Upper lobe of left lung (tissue), 6 donors: Measurements from ENCODE around the gene RASGRP3. TPM values are rescaled to one million over a fixed set of nuclear protein-coding genes. Genes with fewer than 3 reads are reported as not detected.

ENCODE experiments used
- ATAC-seq, 2 donors: fragments of 200-7000 bp; cut with Tn5 transposase; one replicate each; pipeline ENCODE4 v1.9.1; 2022; ENCODE audit warnings: mild to moderate bottlenecking in 2 of 2, moderate library complexity in 2 of 2; ENCODE audit not compliant: low FRiP score in 2 of 2
- DNase-seq, 2 donors: peaks; one replicate each; pipeline ENCODE4 v3.0.0-alpha.2; 2019 to 2020
- H3K27ac ChIP-seq, 4 donors: fragments of 200-600 bp; sonication (generic); one replicate each; pipeline ENCODE4 v1.5.1; 2016 to 2019
- H3K27me3 ChIP-seq, 4 donors: fragments of 200-600 bp; sonication (generic); one replicate each; pipeline ENCODE4 v1.5.1; 2017 to 2019
- H3K36me3 ChIP-seq, 4 donors: fragments of 200-600 bp; sonication (generic); one replicate each; pipeline ENCODE4 v1.5.1; 2016 to 2019
- H3K4me1 ChIP-seq, 4 donors: fragments of 200-600 bp; sonication (generic); one replicate each; pipeline ENCODE4 v1.5.1; 2018 to 2019
- H3K4me3 ChIP-seq, 4 donors: fragments of 200-600 bp; sonication (generic); one replicate each; pipeline ENCODE4 v1.5.1; 2017 to 2019; ENCODE audit warnings: mild to moderate bottlenecking in 2 of 4, moderate library complexity in 1 of 4
- H3K9me3 ChIP-seq, 4 donors: fragments of 200-600 bp; sonication (generic); one replicate each; pipeline ENCODE4 v1.5.1; 2018 to 2019
- EP300 ChIP-seq, 4 donors: sonication (generic); formaldehyde crosslinking; IDR thresholded peaks; one replicate each; pipeline ENCODE4 v1.5.1; 2017; ENCODE audit warnings: antibody characterized with exemption in 4 of 4, control low read depth in 2 of 4
- POLR2A ChIP-seq, 4 donors: fragments of 450-650 bp; IDR thresholded peaks; one replicate each; pipeline ENCODE4 v1.5.1; 2016 to 2017; ENCODE audit warnings: antibody characterized with exemption in 4 of 4, mild to moderate bottlenecking in 2 of 4
- POLR2AphosphoS5 ChIP-seq, 2 donors: sonication (generic); formaldehyde crosslinking; IDR thresholded peaks; one replicate each; pipeline ENCODE4 v1.5.1; 2017; ENCODE audit warnings: antibody characterized with exemption in 2 of 2
- WGBS, 2 donors: methylation state at CpG; one replicate each; pipeline ENCODE4 v1.1.5; 2017 to 2018; 5-methylcytosine and 5-hydroxymethylcytosine counted together
- total RNA-seq, 6 donors: library from RNA; depleted of rRNA in 4 of 6; stranded (reverse); fragments of >200 nt in 4 of 6; gene quantifications; one replicate each; pipeline versions ENCODE4 v1.1.0 to v1.2.1, GENCODE V29; 2016 to 2021
- TF ChIP-seq, protein P1 (sequence below), 6 experiments: fragments of 450-650 bp in 4 of 6; fragments of 200-600 bp in 2 of 6; sonication (generic) in 2 of 6; IDR thresholded peaks; one replicate each; pipeline ENCODE4 v1.5.1; 2016 to 2019; ENCODE audit warnings: antibody characterized with exemption in 6 of 6
- donor health status: DM: no; HTN: no; CAD: no; lungs with moderate emphysema.
- donor health status: DM: no; HTN: yes; CAD: no; lungs with severe emphysema.

RASGRP3 gene
- total RNA-seq, 6 donors from 2014 or later: 7.0 to 34.6 (median 14.1) TPM

DNA sequence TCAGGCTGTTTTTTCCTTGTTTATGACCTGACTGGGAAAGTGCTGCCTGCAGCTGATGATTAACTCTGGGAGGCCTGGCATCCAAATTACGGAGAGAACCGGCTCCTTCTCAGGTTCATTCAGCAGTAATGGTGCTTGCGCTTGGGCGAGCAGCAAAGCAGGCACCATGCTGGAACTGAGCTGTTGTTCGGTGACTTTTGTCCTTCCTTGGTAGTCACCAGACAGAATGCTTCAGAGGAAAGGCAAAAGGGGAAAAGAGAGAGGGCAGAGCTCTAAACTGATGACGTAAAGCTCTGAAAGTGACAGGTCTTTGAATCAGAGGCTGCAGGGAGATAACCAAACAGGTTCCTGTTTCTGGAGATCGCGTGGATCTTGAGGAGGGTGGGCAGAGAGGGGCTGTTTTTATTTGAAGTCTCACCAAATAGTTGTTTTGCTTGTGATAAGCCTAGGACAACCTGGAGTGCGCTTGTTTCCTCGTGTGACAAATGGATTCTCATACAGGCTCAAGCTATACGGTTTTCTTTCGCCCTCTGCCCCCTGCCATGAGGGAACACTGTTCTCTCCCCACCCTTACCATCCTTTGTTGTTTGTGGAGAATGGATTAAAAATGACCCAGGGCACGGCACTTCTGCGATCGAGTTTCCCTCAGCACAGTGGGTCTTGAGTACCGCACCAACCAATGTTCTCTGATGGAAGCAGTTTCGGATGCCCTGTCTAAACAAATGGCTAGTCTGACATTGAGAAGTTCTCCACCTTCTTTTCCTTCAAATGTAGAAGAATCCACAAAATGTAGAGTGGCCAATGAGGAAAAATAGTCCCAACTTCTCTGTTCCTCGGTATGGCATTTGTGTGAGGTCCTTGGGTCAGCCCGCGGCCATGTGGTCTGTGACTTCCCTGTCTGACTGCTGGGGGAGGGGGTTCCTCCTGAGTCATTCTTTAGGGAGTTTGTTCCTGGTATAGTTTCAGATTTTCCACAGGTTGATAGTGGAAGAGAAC, 1.3 kb downstream of the RASGRP3 start:
- DNase-seq: peak in 1 of 2 donors; percentile 72
- Histone ChIP-seq H3K27me3 (no peaks in the 10 kb centered on the region), H3K9me3 (no peaks in the 10 kb centered on the region), H3K27ac (peak overlapping the region; percentile 87 to 93 (median 90)), H3K4me1 (peaks cover 14 to 31% (median 19%) of the 10 kb centered on the region in 4 donors), H3K36me3 (peaks cover 0 to 3% (median 0%) of the 10 kb centered on the region in 4 donors), H3K4me3 (peak overlapping the region in 3 of 4 donors; percentile 60 to 70 (median 65))
- peak in 1 of 2 donors; percentile 28 for ATAC-seq
- 57% methylated on average over 20 of the region's 20 CpGs for WGBS, 2 donors
- TF ChIP-seq POLR2AphosphoS5 (IDR thresholded peaks at IDR 0.05) (peak in 1 of 2 donors; percentile 27), EP300 (IDR thresholded peaks at IDR 0.05) (no peak), POLR2A (IDR thresholded peaks at IDR 0.05) (peak in 1 of 4 donors; percentile 67)
- TF ChIP-seq, protein P1, sequence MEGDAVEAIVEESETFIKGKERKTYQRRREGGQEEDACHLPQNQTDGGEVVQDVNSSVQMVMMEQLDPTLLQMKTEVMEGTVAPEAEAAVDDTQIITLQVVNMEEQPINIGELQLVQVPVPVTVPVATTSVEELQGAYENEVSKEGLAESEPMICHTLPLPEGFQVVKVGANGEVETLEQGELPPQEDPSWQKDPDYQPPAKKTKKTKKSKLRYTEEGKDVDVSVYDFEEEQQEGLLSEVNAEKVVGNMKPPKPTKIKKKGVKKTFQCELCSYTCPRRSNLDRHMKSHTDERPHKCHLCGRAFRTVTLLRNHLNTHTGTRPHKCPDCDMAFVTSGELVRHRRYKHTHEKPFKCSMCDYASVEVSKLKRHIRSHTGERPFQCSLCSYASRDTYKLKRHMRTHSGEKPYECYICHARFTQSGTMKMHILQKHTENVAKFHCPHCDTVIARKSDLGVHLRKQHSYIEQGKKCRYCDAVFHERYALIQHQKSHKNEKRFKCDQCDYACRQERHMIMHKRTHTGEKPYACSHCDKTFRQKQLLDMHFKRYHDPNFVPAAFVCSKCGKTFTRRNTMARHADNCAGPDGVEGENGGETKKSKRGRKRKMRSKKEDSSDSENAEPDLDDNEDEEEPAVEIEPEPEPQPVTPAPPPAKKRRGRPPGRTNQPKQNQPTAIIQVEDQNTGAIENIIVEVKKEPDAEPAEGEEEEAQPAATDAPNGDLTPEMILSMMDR (IDR thresholded peaks at IDR 0.05): no peak

DNA sequence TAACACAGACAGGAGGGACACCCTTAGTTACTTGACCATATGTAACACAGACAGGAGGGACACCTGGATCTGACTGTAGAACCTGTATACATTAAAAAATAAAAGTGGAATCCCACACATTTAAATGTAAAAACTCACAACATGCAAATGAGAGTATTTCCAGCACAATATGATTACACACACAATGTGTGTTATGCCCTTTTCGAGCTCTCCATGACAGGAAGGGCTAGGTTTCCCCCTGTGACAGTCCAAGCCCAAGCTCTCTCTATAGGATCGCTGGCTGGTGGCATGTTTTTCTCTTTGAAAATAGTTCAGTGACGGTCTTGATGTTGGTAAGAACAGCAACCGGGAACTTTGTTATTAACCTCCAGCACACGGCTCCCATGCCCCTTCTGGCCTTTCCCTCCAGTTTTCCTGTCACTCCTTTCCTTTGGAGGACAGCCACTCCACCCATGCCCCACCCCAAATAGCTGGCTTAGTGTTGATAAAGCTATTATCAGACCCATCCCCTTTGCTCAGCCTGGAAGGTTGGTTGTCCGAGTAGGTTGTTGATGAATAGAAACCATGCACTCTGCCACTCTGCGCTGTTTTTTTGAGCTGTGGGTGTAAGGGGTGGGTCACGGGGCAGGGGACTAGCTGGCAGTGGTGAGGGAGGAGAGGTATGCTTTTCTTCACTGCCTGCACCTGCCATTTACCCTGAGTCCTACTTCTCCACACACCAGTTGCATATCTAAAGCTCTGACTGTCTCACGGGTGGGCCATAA, 2.7 kb downstream of the RASGRP3 start:
- Histone ChIP-seq H3K27ac (peak overlapping the region in 3 of 4 donors; percentile 37 to 62 (median 56)), H3K4me1 (peaks cover 14 to 31% (median 22%) of the 10 kb centered on the region in 4 donors), H3K9me3 (no peaks in the 10 kb centered on the region), H3K4me3 (no peak overlapping the region), H3K27me3 (no peaks in the 10 kb centered on the region), H3K36me3 (peaks cover 0 to 3% (median 0%) of the 10 kb centered on the region in 4 donors)
- DNase-seq: no peak
- ATAC-seq: no peak
- 59 to 63% methylated on average over 9 of the region's 9 CpGs for WGBS, 2 donors
- TF ChIP-seq, protein P1 (IDR thresholded peaks at IDR 0.05): no peak
- TF ChIP-seq POLR2A (IDR thresholded peaks at IDR 0.05): no peak
- no peak for TF ChIP-seq POLR2AphosphoS5 (IDR thresholded peaks at IDR 0.05)
- TF ChIP-seq EP300 (IDR thresholded peaks at IDR 0.05): no peak

DNA sequence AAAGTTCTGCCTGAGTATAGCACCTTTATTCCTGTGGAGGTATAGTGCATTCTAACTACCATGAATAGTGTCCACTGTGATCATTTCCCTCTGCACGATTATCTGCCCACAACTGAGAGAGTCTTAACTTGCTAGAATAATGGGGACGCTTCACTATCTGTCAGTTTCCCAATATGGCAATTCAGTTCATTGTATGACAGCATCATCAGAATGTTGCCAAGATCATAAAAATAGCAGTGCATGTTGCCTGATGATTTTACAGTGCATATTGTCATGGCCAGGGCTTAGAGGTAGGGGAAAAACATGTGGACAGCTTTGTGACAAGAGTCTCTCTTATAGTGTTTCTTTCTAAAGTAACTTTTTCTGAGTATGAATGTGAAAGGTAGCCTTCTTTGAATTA, 6.1 kb downstream of the RASGRP3 start:
- 71 to 85% methylated on average over 2 of the region's 2 CpGs for WGBS, 2 donors
- H3K4me1 ChIP-seq: peaks cover 6 to 22% (median 13%) of the 10 kb centered on the region in 4 donors
- ATAC-seq (no peak), DNase-seq (no peak)
- no peak overlapping the region for H3K27ac ChIP-seq
- H3K9me3 ChIP-seq: peaks cover 0 to 6% (median 0%) of the 10 kb centered on the region in 4 donors
- H3K27me3 ChIP-seq: no peaks in the 10 kb centered on the region
- H3K36me3 ChIP-seq: peaks cover 0 to 3% (median 0%) of the 10 kb centered on the region in 4 donors
- TF ChIP-seq POLR2A (IDR thresholded peaks at IDR 0.05) (no peak), POLR2AphosphoS5 (IDR thresholded peaks at IDR 0.05) (no peak), EP300 (IDR thresholded peaks at IDR 0.05) (no peak)
- TF ChIP-seq, protein P1 (IDR thresholded peaks at IDR 0.05): no peak
- H3K4me3 ChIP-seq: no peak overlapping the region

DNA sequence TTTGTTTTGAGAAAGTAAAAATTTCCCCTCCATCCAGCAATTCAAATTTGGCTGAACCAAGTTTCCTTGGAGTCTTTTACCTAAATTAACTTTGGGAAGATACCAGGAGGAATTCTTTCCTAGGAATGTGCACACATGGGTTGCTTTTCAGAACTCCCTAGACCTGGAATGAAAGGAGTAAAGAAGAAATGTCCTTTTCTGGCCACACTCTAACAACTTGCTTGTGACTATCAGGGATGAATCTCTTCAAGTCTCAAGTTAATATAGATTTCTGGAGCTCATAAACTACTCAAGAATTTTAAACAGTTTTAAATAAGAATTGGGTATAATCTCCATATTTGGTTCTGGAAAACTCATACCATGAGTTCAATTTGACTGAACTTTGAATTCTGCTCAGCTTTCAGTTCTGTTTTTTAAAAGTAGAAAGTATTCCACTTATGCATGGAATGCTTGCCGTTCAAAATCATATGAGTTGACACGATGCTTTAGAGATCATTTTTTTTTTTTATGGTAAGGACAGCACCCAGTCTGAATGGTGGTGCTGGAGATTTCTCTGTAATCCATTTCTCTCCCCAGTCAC, 7.7 kb downstream of the RASGRP3 start:
- TF ChIP-seq POLR2AphosphoS5 (IDR thresholded peaks at IDR 0.05) (no peak), EP300 (IDR thresholded peaks at IDR 0.05) (no peak), POLR2A (IDR thresholded peaks at IDR 0.05) (no peak)
- TF ChIP-seq, protein P1 (IDR thresholded peaks at IDR 0.05): no peak
- peaks cover 0 to 3% (median 0%) of the 10 kb centered on the region in 4 donors for H3K36me3 ChIP-seq
- H3K27ac ChIP-seq: peak overlapping the region in 1 of 4 donors; percentile 24
- WGBS, 2 donors: 30 to 36% methylated on average over 2 of the region's 2 CpGs
- H3K4me1 ChIP-seq: peaks cover 0 to 19% (median 4%) of the 10 kb centered on the region in 4 donors
- no peak overlapping the region for H3K4me3 ChIP-seq
- peaks cover 0 to 6% (median 0%) of the 10 kb centered on the region in 4 donors for H3K9me3 ChIP-seq
- H3K27me3 ChIP-seq: no peaks in the 10 kb centered on the region
- ATAC-seq (no peak), DNase-seq (no peak)
